HFFc6 (cell line): ENCODE results near the gene CCDC106. TPM values are rescaled to one million over a fixed set of nuclear protein-coding genes. Genes with fewer than 3 reads are reported as not detected.

ENCODE experiments used
- DNase-seq: peaks from one replicate; pipeline ENCODE4 v3.0.0-alpha.2; 2018
- H3K27ac Mint-ChIP-seq: 2 replicates; pipeline ENCODE4 v1.8.0; 2020; ENCODE audit warnings: mild to moderate bottlenecking, mixed read lengths
- H3K27me3 Mint-ChIP-seq: 2 replicates; pipeline ENCODE4 v1.8.0; 2021; ENCODE audit warnings: mild to moderate bottlenecking, moderate library complexity, mixed read lengths; ENCODE audit not compliant: insufficient read depth
- H3K36me3 Mint-ChIP-seq: 2 replicates; pipeline ENCODE4 v1.8.0; 2021; ENCODE audit warnings: low read depth, mixed read lengths
- H3K4me1 Mint-ChIP-seq: 2 replicates; pipeline ENCODE4 v1.8.0; 2020; ENCODE audit warnings: low read depth, mixed read lengths
- H3K4me3 Mint-ChIP-seq: 2 replicates; pipeline ENCODE4 v1.8.0; 2020; ENCODE audit warnings: mild to moderate bottlenecking, moderate library complexity, mixed read lengths
- H3K9me3 Mint-ChIP-seq: 2 replicates; pipeline ENCODE4 v1.8.0; 2020; ENCODE audit warnings: mild to moderate bottlenecking, mixed read lengths
- CTCF ChIP-seq: fragments of 200-600 bp; sonication (generic); IDR thresholded peaks from 2 replicates; pipeline ENCODE4 v1.5.0; 2021; ENCODE audit warnings: antibody characterized with exemption, mild to moderate bottlenecking
- total RNA-seq, 6 experiments: library from RNA; stranded (reverse); fragmentation: NEBNext Ultra II Directional; extraction: Animal tissue kit (Norgen Biotek cat#: 25700); gene quantifications; 2 replicates in 1 of 6; 3 replicates in 5 of 6; pipeline ENCODE4 v1.2.3, GENCODE V29; 2021

The CCDC106 gene
- total RNA-seq, 6 experiments from 2014 or later = 12.9 to 17.4 (median 14.0) TPM

GRCh38 chr19:55643003-55643886 is 4.8 kb upstream of the CCDC106 start, which contains the start of gene ZNF581:
Gene ZNF581, plus strand, starts transcription at chr19:55643649. Its CDS starts 923 bp downstream, at chr19:55644572.
- peaks cover 22% of the 10 kb centered on the region for H3K36me3 Mint-ChIP-seq
- TF ChIP-seq CTCF = no peak
- H3K27me3 Mint-ChIP-seq = peaks cover 9% of the 10 kb centered on the region
- peaks cover 50% of the 10 kb centered on the region for H3K4me1 Mint-ChIP-seq
- peak within 1 kb of the TSS; percentile 94 for H3K4me3 Mint-ChIP-seq
- H3K9me3 Mint-ChIP-seq = no peaks in the 10 kb centered on the region
- H3K27ac Mint-ChIP-seq = peak within 1 kb of the TSS; percentile 97
- DNase-seq = peak; percentile 62

GRCh38 chr19:55643887-55644176 is 4.2 kb upstream of the CCDC106 start:
- peaks cover 9% of the 10 kb centered on the region for H3K27me3 Mint-ChIP-seq
- no peak for TF ChIP-seq CTCF
- H3K9me3 Mint-ChIP-seq = no peaks in the 10 kb centered on the region
- peaks cover 18% of the 10 kb centered on the region for H3K36me3 Mint-ChIP-seq
- H3K4me1 Mint-ChIP-seq = peaks cover 49% of the 10 kb centered on the region
- H3K4me3 Mint-ChIP-seq = peak overlapping the region; percentile 92
- H3K27ac Mint-ChIP-seq = peak overlapping the region; percentile 86
- no peak for DNase-seq

- peak overlapping the region; percentile 86 for H3K27ac Mint-ChIP-seq
- no peak for DNase-seq
- TF ChIP-seq CTCF = no peak
- H3K9me3 Mint-ChIP-seq = no peaks in the 10 kb centered on the region
- H3K27me3 Mint-ChIP-seq = peaks cover 9% of the 10 kb centered on the region
- peak overlapping the region; percentile 92 for H3K4me3 Mint-ChIP-seq
- peaks cover 14% of the 10 kb centered on the region for H3K36me3 Mint-ChIP-seq
- peaks cover 44% of the 10 kb centered on the region for H3K4me1 Mint-ChIP-seq
Observed at GRCh38 chr19:55644191-55644833, 3.7 kb upstream of the CCDC106 start.

- H3K27ac Mint-ChIP-seq = peak overlapping the region; percentile 86; the same call in 1 of the 2 replicates
- H3K4me3 Mint-ChIP-seq = peak overlapping the region; percentile 92
Observed at GRCh38 chr19:55644842-55645511, 3.0 kb upstream of the CCDC106 start.

More at GRCh38 chr19:55644842-55645511, 3.0 kb upstream of the CCDC106 start:
- no peak for TF ChIP-seq CTCF
- DNase-seq = no peak
- H3K27me3 Mint-ChIP-seq = peaks cover 9% of the 10 kb centered on the region
- H3K36me3 Mint-ChIP-seq = peaks cover 14% of the 10 kb centered on the region
- H3K9me3 Mint-ChIP-seq = no peaks in the 10 kb centered on the region
- peaks cover 40% of the 10 kb centered on the region for H3K4me1 Mint-ChIP-seq
